ENCODE results near the gene ATIC.
"Not testable (repeated sequence)": the region's sequence is repeated elsewhere in the genome, so short reads cannot be mapped to it uniquely, and the experiment has no call there.

Gene ATIC

DNA sequence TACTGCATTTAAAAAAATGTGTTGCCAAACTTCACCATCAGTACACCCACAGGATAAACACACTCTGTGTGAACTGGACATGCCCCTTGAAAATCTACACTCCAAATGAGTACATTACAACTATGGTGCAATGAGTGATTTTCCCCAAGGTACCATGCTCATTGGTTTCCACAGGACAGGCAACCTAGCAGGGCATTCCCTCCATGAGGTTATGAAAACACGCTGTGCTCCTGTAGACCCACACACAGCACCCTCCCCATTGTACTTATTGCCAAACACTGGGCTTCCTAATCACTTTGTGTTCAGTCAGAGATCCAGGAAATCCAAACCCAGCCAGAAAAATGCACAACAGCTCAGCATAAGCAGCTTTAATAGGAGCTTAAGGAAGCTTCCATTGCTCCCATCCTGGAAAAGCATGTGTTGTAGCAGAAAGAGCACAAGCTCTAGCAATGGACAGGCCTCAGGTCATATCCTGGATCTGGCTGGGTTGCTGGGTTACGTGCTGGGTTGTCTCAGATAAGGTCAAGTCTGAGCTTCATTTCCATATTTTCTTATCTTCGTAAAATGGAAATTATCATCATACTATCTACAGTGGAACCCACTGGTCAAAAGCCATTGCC is 20.8 kb upstream of the ATIC start:
- Mint-ChIP-seq H3K9me3 (no peaks in the 10 kb centered on the region), H3K4me1 (ENCODE audit: low read depth) (no peaks in the 10 kb centered on the region), H3K27ac (no peak overlapping the region), H3K36me3 (ENCODE audit: low read depth) (no peaks in the 10 kb centered on the region), H3K4me3 (no peak overlapping the region), H3K27me3 (no peaks in the 10 kb centered on the region)

DNA sequence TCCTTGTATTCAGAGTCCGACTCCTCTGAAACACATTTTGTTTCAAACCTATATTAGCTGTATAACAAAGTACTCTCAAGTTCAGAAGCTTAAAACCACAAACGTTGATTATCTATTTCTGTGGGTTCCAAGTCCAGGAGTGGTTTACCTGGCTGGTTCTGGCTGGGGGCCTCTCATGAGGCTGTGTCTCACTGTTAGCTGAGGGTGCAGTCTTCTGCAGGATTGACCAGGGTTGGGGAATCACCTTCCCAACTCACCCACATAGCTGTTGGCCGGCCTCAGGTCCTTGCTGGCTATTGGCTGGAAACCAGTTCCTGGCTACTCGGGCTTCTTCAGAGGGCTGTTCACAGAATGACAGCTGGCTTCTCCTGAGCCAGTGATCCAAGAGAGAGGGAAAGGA is 18.0 kb upstream of the ATIC start:
- no peaks in the 10 kb centered on the region for H3K27me3 Mint-ChIP-seq
- H3K4me1 Mint-ChIP-seq (ENCODE audit: low read depth), result no peaks in the 10 kb centered on the region
- H3K27ac Mint-ChIP-seq, result no peak overlapping the region
- no peak overlapping the region for H3K4me3 Mint-ChIP-seq
- no peaks in the 10 kb centered on the region for H3K9me3 Mint-ChIP-seq
- no peaks in the 10 kb centered on the region for H3K36me3 Mint-ChIP-seq (ENCODE audit: low read depth)

DNA sequence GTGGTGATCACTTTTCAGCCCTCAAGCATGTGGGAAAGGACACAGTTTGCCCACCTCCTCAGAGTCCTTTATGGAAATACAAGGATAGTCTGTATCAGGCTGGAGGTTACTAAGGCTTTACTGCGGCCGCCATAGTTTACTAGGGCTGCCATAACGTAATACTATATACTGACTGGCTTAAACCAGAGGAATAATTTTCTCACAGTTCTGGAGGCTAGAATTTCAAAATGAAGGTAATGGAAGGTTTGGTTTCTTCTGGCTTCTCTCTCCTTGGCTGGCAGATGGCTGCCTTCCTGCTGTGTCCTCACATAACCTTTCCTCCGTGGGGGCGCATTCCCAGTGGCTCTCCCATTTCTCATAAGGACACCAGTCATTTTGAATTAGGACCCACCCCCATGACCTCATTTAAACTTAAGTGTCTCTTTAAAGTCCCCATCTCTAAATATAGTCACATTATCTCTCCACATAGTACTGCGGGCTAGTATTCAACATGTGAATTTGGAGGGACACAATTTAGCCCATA is 12.5 kb upstream of the ATIC start:
- Mint-ChIP-seq H3K4me3 (no peak overlapping the region), H3K36me3 (ENCODE audit: low read depth) (no peaks in the 10 kb centered on the region), H3K27me3 (no peaks in the 10 kb centered on the region), H3K4me1 (ENCODE audit: low read depth) (no peaks in the 10 kb centered on the region), H3K9me3 (no peaks in the 10 kb centered on the region), H3K27ac (no peak overlapping the region)

DNA sequence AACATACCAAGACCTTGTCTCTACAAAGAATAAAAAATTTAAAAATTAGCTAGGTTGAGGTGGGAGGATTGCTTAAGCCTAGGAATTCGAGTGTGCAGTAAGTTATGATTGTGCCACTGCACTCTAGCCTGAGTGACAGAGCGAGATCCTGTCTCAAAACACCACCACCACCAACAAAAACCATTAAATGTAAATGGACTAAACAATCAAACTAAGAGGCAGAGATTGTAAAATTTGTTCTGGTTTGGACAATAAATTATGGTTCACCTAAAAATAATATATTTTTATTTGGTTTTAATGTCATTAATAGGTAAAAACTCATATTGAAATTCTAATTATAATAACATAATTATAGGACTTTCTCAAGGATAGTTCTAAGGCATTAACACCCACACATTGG is 9.9 kb upstream of the ATIC start:
- no peaks in the 10 kb centered on the region for H3K36me3 Mint-ChIP-seq (ENCODE audit: low read depth)
- H3K4me1 Mint-ChIP-seq (ENCODE audit: low read depth), result no peaks in the 10 kb centered on the region
- H3K4me3 Mint-ChIP-seq, result no peak overlapping the region
- H3K9me3 Mint-ChIP-seq, result no peaks in the 10 kb centered on the region
- H3K27me3 Mint-ChIP-seq, result no peaks in the 10 kb centered on the region
- no peak overlapping the region for H3K27ac Mint-ChIP-seq

DNA sequence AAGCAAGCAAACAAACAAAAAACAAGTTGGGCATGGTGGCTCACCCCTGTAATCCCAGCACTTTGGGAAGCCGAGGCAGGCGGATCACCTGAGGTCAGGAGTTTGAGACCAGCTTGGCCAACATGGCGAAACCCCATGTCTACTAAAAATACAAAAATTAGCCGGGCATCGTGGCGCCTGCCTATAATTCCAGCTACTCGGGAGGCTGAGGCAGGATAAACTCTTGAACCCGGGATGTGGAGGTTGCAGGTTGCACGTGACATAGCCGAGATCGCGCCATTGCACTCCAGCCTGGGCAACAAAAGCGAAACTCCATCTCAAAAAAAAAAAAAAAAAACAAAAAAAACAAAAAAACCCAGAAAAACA is 617 bp upstream of the ATIC start:
- H3K36me3 Mint-ChIP-seq (ENCODE audit: low read depth), result peaks cover 39% of the 10 kb centered on the region
- peak overlapping the region; percentile 91 for H3K27ac Mint-ChIP-seq
- not testable (repeated sequence) for H3K9me3 Mint-ChIP-seq, H3K27me3 Mint-ChIP-seq
- H3K4me3 Mint-ChIP-seq, result peak overlapping the region; percentile 97
- H3K4me1 Mint-ChIP-seq (ENCODE audit: low read depth), result peaks cover 33% of the 10 kb centered on the region

DNA sequence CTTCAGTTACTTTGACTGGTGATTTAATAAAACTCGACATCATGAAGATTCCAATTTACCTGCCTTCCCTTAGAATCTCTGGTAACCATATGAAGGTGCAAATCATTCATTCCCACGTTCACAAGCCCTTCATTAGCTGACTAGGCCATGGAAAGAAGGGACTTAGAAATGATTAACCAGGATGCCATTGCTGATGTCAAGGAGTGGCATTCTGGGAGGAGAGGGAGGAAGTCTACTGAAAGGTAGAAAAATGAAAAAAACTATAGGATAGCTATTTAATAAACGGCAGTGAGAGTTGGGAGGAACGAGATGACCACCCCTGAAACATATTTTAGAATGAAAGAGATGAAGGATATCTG is 1.4 kb downstream of the ATIC start:
- Mint-ChIP-seq H3K36me3 (ENCODE audit: low read depth) (peaks cover 55% of the 10 kb centered on the region), H3K27me3 (no peaks in the 10 kb centered on the region), H3K27ac (peak overlapping the region; percentile 95), H3K4me3 (peak overlapping the region; percentile 97), H3K9me3 (no peaks in the 10 kb centered on the region), H3K4me1 (ENCODE audit: low read depth) (peaks cover 42% of the 10 kb centered on the region)

DNA sequence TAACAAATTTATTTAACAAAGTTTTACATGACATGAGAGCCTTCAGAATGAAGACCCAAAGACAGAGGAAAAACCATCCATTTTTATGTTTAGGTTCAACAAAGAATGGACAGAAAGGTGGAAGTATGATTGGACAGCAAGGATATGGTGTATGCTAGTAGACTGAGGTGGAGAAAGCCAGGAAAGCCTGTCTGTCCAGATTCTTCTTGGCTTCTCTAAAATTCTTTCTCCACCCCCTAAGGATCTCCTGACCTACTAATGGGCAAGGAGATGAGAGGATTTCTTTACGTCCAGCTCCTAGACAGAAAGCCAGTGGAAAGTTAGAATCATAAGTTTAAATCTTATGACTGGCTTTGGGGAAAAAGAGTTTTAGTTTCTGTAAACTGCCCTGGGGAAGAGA is 3.0 kb downstream of the ATIC start:
- Mint-ChIP-seq H3K9me3 (no peaks in the 10 kb centered on the region), H3K36me3 (ENCODE audit: low read depth) (peaks cover 70% of the 10 kb centered on the region), H3K27ac (peak overlapping the region; percentile 68), H3K4me3 (peak overlapping the region; percentile 46), H3K4me1 (ENCODE audit: low read depth) (peaks cover 42% of the 10 kb centered on the region), H3K27me3 (no peaks in the 10 kb centered on the region)

DNA sequence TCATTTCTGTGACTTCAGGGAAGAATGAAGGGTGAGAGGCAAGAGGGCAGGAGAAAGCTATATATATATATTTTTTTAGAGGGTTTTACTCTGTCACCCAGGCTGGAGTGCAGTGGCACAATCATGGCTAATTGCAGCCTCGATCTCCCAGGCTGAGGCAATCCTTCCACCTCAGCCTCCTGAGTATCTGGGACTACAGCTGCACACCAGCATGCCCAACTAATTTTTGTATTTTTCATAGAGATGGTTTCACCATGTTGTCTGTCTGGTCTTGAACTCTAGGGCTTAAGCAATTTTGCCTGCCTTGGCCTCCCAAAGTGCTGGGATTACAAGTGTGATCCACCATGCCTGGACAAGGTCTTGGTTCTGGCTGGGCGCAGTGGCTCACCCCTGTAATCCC is 3.4 kb downstream of the ATIC start:
- Mint-ChIP-seq H3K27me3 (no peaks in the 10 kb centered on the region), H3K27ac (no peak overlapping the region), H3K4me1 (ENCODE audit: low read depth) (peaks cover 42% of the 10 kb centered on the region), H3K36me3 (ENCODE audit: low read depth) (peaks cover 74% of the 10 kb centered on the region), H3K4me3 (peak overlapping the region; percentile 46), H3K9me3 (no peaks in the 10 kb centered on the region)

DNA sequence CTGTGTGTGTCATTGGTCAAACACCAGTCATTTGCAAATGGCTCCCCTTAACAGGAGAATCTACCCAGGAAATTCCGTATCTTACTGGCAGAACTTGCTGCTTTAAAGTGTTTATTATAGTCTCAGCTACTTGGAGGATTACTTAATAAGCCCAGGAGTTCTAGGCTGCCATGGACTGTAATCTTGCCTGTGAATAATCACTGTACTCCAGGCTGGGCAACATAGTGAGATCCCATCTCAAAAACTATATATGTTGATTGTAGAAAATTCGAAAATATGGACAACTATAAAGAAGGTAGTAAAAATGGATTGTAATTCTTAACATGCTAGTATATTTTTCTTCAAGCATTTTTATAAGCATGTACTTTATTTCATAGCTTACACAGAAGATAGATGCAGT is 4.5 kb downstream of the ATIC start:
- Mint-ChIP-seq H3K36me3 (ENCODE audit: low read depth) (peaks cover 84% of the 10 kb centered on the region), H3K4me3 (peak overlapping the region; percentile 52), H3K27ac (peak overlapping the region; percentile 52), H3K9me3 (no peaks in the 10 kb centered on the region), H3K27me3 (no peaks in the 10 kb centered on the region), H3K4me1 (ENCODE audit: low read depth) (peaks cover 48% of the 10 kb centered on the region)

DNA sequence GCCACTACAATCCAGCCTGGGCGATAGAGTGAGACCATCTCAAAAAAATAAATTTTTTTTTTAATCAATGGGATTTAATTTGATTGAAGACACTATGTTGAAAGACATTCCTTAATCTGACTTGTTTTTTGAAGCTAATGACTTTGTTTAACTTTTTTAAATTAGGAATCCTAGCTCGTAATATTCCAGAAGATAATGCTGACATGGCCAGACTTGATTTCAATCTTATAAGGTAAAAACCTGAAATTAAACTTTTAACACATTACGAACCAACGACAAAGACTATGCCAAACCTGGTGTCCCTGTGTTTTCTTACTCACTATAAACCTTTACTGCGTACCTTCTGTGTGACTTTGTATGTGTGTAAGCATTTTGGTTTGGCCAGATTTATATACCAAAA is 7.6 kb downstream of the ATIC start:
- no peaks in the 10 kb centered on the region for H3K27me3 Mint-ChIP-seq
- peaks cover 86% of the 10 kb centered on the region for H3K36me3 Mint-ChIP-seq (ENCODE audit: low read depth)

DNA sequence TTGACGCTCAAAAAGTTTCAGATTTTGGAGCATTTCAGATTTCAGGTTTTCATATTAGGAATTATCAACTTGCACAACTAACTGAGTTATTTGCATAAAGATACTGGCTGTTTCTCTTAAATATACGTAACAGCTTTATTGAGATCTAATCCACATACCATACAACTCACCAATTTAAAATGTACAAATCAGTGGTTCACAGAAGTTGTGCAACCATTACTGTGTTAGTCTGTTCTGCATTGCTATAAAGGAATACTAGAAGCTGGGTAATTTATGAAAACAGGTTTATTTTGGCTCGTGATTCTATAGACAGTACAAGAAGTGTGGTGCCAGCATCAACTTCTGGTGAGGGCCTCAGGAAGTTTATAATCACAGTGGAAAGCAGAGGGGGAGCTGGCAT is 8.2 kb downstream of the ATIC start:
- Mint-ChIP-seq H3K4me3 (no peak overlapping the region), H3K4me1 (ENCODE audit: low read depth) (peaks cover 39% of the 10 kb centered on the region), H3K36me3 (ENCODE audit: low read depth) (peaks cover 86% of the 10 kb centered on the region), H3K27ac (no peak overlapping the region), H3K27me3 (no peaks in the 10 kb centered on the region), H3K9me3 (no peaks in the 10 kb centered on the region)

More for the DNA sequence above, 7.6 kb downstream of the ATIC start:
- H3K27ac Mint-ChIP-seq, result no peak overlapping the region
- H3K9me3 Mint-ChIP-seq, result no peaks in the 10 kb centered on the region
- no peak overlapping the region for H3K4me3 Mint-ChIP-seq
- peaks cover 45% of the 10 kb centered on the region for H3K4me1 Mint-ChIP-seq (ENCODE audit: low read depth)

DNA sequence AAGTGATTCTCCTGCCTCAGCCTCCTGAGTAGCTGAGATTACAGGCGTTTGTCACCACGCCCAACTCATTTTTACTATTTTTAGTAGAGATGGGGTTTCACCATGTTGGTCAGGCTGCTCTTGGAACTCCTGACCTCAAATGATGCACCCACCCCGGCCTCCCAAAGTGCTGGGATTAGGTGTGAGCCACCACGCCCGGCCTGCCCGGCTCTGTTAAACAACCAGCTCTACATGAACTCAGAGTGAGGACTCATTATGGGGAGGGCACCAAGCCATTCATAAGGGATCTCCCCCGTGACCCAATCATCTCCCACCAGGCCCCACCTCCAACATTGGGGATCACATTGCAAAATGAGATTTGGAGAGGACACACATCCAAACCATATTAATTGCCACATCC is 8.8 kb downstream of the ATIC start:
- no peak overlapping the region for H3K4me3 Mint-ChIP-seq
- H3K27me3 Mint-ChIP-seq, result no peaks in the 10 kb centered on the region
- peaks cover 37% of the 10 kb centered on the region for H3K4me1 Mint-ChIP-seq (ENCODE audit: low read depth)
- no peaks in the 10 kb centered on the region for H3K9me3 Mint-ChIP-seq
- peaks cover 84% of the 10 kb centered on the region for H3K36me3 Mint-ChIP-seq (ENCODE audit: low read depth)
- no peak overlapping the region for H3K27ac Mint-ChIP-seq

DNA sequence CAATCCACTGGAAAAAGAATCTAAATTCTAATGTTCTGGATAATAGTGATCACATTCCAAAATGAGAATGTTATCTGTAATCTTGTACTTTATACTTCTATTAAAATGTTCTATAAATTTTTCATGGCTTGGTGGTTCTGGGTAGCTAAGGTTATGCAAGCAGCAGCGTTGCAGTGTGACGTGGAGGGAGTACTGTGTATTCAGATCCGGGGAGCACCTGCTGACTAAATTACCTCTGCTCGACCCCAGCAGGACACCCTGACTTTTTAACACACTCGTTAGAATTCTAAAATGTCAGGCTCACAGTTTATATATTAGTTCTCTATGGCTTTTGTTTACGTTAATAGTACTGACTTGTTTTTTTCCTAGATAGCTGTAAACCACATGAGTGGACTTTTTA is 13.0 kb downstream of the ATIC start:
- H3K4me3 Mint-ChIP-seq, result no peak overlapping the region
- H3K4me1 Mint-ChIP-seq (ENCODE audit: low read depth), result peaks cover 28% of the 10 kb centered on the region
- H3K27me3 Mint-ChIP-seq, result no peaks in the 10 kb centered on the region
- H3K36me3 Mint-ChIP-seq (ENCODE audit: low read depth), result peaks cover 88% of the 10 kb centered on the region
- H3K9me3 Mint-ChIP-seq, result no peaks in the 10 kb centered on the region
- H3K27ac Mint-ChIP-seq, result no peak overlapping the region

DNA sequence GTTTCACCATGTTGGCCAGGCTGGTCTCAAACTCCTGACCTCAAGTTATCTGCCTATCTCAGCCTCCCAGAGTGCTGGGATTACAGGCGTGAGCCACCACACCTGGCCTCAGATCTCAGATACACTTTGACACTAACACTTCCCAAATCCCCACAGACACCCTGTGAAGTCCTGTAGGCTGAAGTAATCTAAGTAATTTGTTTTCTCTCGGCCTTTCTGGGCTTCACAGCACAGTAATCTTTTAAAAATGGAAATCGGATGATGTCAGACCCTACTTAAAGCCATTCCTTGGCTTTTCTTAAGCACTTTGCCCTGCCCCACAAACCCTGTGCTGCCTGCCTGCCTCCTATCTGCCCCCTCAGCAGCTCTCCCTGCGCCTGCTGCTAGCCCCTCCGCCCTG is 16.2 kb downstream of the ATIC start:
- no peaks in the 10 kb centered on the region for H3K27me3 Mint-ChIP-seq
- peaks cover 35% of the 10 kb centered on the region for H3K4me1 Mint-ChIP-seq (ENCODE audit: low read depth)
- H3K4me3 Mint-ChIP-seq, result no peak overlapping the region
- no peak overlapping the region for H3K27ac Mint-ChIP-seq
- H3K9me3 Mint-ChIP-seq, result no peaks in the 10 kb centered on the region
- H3K36me3 Mint-ChIP-seq (ENCODE audit: low read depth), result peaks cover 95% of the 10 kb centered on the region

DNA sequence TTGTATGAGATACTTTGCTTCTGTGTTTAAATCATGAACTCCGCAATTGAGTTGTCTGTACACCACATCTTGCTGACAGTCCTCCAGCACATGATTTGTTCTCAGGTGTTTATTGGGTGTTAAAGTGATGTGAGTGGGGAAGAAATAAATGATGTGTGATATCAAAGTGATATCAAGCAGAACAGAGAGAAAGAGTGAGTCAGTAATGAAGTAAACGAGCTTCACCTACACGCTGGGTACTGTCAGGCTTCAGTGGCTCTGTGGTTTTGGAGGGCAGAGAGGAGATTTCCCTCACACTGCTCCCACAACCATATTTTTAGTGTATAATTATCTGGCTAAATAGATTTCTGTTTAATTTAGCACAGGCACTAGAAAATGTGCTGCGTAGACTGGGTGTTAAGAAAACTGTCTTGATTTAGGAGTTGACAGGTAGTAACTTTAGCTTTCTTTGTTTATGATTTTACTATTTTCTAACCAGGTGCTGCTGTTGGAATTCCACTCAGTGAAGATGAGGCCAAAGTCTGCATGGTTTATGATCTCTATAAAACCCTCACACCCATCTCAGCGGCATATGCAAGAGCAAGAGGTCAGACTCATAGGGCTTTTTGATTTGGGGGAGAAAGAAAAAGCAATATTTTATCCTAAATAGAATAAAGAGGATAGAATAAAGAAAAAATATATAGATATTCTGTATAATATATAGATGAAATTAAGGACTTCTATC is 21.2 kb downstream of the ATIC start:
- Mint-ChIP-seq H3K9me3 (no peaks in the 10 kb centered on the region), H3K36me3 (ENCODE audit: low read depth) (peaks cover 84% of the 10 kb centered on the region), H3K27ac (no peak overlapping the region), H3K4me1 (ENCODE audit: low read depth) (peaks cover 25% of the 10 kb centered on the region), H3K4me3 (no peak overlapping the region), H3K27me3 (no peaks in the 10 kb centered on the region)

All from stimulated activated naive CD8-positive, alpha-beta T cell treated with anti-CD3 and anti-CD28 coated beads, Interleukin-15, Interleukin-2, amounts not matched to agents 100 ng/mL and 50 ng/mL, for 24 hours (primary cell).